ENCODE measurements around the gene EIF4E2.
"Not testable (repeated sequence)": the region's sequence is repeated elsewhere in the genome, so short reads cannot be mapped to it uniquely, and the experiment has no call there.

EIF4E2 gene

GRCh38 chr2:232522623-232523401, 27.7 kb upstream of the EIF4E2 start:
- no peak for DNase-seq (ENCODE audit: low read depth, low spot score)

- no peak for DNase-seq (ENCODE audit: low read depth, low spot score)
These were observed 27.1 kb upstream of the EIF4E2 start for GRCh38 chr2:232523402-232523681.

GRCh38 chr2:232523682-232524597, 26.5 kb upstream of the EIF4E2 start:
- no peak for DNase-seq (ENCODE audit: low read depth, low spot score)

- no peak for DNase-seq (ENCODE audit: low read depth, low spot score)
These were observed 25.7 kb upstream of the EIF4E2 start for GRCh38 chr2:232524771-232525170.

GRCh38 chr2:232525199-232525598, 25.3 kb upstream of the EIF4E2 start:
- no peak for DNase-seq (ENCODE audit: low read depth, low spot score)

DNA sequence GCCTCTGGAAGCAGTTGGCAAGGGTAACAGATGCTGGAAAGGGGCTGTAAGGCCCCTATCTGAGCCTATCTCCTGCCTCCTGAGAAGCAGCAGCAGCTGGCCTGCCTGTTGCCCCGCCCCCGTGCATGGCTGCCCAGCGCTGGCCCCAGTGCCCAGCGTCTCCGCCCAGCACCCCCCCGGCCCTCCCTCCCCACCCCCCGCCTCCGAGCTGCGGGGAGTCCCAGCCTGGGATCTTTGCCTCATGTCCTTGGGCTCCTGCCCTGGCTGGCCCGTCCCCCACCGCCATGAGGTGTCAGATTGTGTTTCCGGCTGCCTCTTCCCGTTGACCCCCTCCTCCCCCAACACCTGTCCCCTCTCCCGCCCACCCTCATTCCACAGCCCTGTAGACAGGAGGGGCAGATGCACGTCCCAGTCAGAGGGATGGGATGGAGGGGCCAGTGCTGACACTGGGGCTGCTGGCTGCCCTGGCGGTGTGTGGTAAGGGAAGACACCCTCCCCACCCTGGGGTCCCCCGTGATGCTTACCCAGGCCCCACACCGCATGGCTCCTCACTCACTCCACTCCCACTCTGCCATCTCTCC, 24.6 kb upstream of the EIF4E2 start, which contains the start of gene CHRND:
CHRND (plus strand) TSS at position 370 of the 581 bp plus-strand sequence; CDS start at position 426, 56 bp downstream.
- no peak for DNase-seq (ENCODE audit: low read depth, low spot score)

DNA sequence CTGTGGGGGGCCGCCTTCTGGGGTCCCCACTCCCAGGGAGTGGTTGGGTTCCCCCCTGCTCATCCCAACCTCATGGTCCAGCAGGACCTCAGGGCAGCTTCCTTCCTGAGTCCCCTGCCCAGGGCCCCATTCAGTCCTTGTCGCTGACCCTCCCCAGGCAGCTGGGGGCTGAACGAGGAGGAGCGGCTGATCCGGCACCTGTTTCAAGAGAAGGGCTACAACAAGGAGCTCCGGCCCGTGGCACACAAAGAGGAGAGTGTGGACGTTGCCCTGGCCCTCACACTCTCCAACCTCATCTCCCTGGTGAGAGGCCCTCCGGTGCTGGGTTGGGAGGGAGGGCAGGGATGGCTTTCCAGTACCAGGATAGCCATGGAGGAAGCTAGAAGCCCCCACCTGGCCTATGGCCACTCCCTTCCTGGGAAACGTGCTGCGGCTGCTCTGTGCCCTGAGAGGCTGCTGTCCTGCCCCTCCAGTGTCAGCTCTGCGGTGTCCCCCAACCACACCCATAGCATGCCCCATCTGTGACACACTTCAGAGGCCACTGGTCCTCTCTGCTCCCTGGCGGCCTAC, 24.0 kb upstream of the EIF4E2 start:
- no peak for DNase-seq (ENCODE audit: low read depth, low spot score)

DNA sequence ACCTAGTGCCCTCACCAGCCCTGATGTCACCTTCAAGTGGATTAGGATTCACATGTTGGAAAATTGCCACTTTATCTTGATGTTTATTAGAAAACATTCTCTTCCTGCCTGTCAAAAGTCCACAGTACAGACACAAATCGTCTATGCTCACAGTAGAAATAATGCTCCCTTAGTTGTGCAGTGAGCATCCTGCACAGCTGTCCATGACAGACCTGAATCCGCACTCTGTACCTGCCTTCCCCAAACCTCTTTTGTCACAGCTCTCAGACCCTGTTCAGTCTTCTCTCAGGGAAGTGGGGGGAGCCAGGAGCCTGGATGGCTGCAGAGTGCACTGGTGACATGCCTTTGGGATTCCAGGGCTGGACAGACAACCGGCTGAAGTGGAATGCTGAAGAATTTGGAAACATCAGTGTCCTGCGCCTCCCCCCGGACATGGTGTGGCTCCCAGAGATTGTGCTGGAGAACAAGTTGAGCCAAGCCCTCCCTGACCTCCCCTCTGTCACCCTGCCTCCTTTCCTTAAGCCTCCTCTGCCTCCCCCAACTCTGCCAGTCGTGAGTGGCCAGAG, 22.5 kb upstream of the EIF4E2 start:
- no peak for DNase-seq (ENCODE audit: low read depth, low spot score)

- no peak for DNase-seq (ENCODE audit: low read depth, low spot score)
These were observed 21.6 kb upstream of the EIF4E2 start for GRCh38 chr2:232528746-232529460.

- no peak for DNase-seq (ENCODE audit: low read depth, low spot score)
These were observed 20.5 kb upstream of the EIF4E2 start for GRCh38 chr2:232529806-232530547.

- no peak for DNase-seq (ENCODE audit: low read depth, low spot score)
These were observed 19.7 kb upstream of the EIF4E2 start for GRCh38 chr2:232530626-232531260.

DNA sequence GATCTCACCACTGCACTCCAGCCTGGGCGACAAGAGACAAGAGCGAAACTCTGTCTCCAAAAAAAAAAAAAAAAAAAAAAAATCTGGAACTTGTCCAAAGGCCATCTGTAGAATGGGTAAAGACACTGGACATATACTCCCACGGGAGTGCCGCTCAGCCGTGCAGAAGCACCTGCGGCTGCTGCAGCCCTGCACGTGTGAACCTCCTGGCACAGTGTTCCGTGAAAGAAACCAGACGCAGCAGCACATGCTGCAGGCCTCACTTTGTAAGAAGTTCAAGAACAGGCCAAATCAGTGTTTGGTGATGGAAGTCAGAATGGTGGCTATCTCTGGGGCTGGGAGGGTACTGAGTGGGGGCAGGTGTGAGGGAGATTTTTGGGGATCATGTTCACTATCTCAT, 18.1 kb upstream of the EIF4E2 start:
- no peak for DNase-seq (ENCODE audit: low read depth, low spot score)

- not testable (repeated sequence) for DNase-seq (ENCODE audit: low read depth, low spot score)
These were observed 17.7 kb upstream of the EIF4E2 start for GRCh38 chr2:232532821-232533220.

DNA sequence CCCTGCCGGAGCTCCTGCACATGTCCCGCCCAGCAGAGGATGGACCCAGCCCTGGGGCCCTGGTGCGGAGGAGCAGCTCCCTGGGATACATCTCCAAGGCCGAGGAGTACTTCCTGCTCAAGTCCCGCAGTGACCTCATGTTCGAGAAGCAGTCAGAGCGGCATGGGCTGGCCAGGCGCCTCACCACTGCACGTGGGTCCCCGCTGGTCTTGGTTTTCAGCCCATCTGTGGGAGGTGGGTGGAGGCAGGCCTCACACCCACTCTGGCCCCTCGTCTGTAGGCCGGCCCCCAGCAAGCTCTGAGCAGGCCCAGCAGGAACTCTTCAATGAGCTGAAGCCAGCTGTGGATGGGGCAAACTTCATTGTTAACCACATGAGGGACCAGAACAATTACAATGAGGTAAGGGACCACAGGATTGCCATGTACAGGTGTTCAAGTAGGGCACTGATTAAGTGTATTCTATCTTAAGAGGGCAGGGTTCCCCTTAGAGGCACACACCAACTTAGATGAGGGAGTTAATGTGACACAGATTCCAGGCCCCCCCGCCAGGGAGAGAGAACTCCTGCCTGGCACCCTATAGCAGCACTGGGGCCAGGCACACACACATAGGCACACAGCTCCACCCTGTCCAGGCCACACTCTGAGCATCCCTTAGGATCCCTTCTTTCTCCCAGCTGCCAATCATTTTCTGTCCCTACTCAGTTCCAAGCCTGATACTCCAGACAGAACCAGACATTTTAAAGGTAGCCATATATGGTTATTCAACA, 16.4 kb upstream of the EIF4E2 start:
- no peak for DNase-seq (ENCODE audit: low read depth, low spot score)

DNA sequence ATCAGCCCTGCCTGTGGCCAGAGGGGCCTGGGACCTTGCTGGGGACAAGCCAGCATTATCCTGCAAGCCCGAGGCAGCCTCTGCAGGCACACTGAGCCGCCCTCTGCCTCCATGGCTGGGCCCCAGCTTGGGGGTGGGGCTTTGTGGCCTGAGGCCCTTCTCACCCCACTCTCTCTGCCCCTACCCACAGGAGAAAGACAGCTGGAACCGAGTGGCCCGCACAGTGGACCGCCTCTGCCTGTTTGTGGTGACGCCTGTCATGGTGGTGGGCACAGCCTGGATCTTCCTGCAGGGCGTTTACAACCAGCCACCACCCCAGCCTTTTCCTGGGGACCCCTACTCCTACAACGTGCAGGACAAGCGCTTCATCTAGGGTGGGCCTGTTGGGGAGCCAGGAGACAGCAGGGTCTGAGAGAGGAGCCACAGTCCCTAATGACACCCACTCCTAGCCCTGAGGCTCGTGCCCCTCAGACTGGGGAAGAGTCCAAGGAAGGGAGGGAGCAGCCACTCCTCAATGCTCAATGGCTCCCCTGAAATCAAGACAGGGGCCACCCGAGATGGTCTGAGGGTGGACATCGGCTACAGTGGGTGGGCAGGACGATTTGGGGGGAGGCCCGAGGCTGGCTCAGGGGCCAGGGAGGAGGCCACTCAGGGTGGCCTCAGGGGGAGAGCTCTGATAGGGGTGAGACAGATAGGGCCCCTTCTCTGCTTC, 15.4 kb upstream of the EIF4E2 start:
- DNase-seq (ENCODE audit: low read depth, low spot score), result no peak

- no peak for DNase-seq (ENCODE audit: low read depth, low spot score)
These were observed 14.5 kb upstream of the EIF4E2 start for GRCh38 chr2:232535761-232536530.

- DNase-seq (ENCODE audit: low read depth, low spot score), result no peak
These were observed 13.4 kb upstream of the EIF4E2 start for GRCh38 chr2:232537079-232537478.

DNA sequence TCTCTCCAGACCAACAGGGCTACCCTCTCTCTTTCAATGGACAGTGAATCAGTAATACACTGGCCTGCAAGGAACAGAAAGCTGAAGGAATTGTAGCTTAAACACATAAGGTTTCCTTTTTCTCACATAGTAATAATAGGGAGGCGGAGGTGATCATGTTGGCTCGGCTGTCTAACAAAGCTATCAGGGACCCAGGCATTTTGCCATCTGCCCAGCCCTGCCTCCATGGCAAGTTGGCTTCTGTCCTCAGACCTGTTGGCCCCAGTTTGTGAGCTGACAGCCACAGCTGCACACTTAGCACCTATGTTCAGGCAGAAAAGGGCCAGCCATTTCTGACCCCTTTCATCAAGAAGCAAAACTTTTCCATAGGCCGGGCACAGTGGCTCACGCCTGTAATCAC, 13.0 kb upstream of the EIF4E2 start:
- DNase-seq (ENCODE audit: low read depth, low spot score), result no peak

Measured in activated CD4-positive, CD25-positive, alpha-beta regulatory T cell treated with anti-CD3 and anti-CD28 coated beads, Interleukin-2, amount 50 U/mL, for 16 hours (primary cell).